Activated CD8-positive, alpha-beta memory T cell treated with anti-CD3 and anti-CD28 coated beads for 48 hours (primary cell): ENCODE measurements around the gene PNPLA2.

Experiments
- DNase-seq, 3 experiments: peaks; one replicate each; pipeline ENCODE4 v3.0.0-alpha.2; 2020; ENCODE audit warnings: low read depth in 2 of 3, low spot score in 2 of 3

Gene PNPLA2

DNA sequence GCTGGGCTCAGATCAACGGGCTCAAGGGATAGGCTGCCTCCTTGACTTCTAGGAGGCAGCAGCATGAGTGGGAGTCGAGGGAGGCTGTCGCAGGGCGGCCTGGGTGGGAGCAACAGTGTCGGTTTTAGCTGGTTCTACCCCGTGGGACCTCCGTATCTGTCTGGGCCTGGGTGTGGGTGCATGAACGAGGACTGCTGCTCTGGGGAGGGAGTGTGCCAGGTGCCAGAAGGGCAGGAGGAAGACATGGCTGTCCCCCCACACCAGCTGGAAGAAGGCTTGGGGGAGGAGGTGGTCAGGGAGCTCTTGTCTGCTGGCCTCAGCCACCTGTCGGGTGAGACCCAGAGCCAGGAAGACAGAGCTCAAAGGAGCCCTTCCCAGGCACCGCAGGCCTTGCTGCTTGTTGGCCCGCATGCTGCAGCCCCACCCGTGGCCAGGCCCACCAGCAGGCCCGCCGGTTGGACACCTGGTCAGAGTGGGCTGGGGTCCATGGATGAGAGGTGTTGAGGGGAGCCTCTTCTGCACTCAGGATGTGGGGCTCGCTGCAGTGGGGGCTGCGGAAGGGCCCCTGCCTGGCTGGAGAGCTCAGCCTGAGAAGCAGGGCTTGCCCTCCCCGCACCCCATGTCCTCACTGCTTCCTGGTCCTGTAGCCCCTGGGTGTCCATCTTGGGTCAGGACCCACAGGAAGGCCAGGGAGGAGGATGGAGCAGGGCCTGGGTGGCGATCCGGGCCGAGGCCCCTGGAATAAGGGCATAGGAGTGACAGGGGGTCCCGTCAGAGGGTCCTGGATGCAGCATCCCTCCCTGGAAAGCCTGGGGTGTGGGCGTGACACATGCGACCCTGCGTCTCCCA is 32.3 kb upstream of the PNPLA2 start:
- DNase-seq: no peak

DNA sequence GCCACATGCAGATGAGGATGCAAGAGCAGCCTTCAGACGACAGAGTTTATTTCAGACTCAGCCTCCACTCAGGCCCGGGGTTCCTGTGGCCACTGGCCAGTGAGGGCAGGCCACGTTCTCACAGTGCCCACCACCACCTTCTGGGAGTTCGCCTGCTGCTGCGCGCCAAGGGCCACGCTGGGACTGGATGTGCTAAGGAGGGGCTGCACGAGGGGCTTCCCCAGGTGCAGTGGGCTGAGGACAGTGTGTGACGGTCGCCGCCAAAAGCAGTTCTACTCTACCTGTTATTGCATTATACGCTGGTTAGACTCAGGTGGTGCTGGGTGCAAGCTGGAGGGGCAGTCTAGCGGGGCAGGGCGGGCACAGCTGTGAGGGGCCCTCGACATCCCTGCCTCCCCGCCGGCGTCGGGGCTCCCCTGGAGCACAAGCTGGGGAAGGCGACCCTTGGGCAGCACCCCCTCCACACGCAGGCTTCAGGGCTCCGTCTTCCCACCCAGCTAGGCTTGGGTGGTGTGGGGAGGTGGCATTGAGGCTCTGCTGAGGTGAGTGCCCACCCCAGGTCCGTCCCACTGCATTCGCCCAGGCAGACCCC is 31.5 kb upstream of the PNPLA2 start:
- no peak for DNase-seq

DNA sequence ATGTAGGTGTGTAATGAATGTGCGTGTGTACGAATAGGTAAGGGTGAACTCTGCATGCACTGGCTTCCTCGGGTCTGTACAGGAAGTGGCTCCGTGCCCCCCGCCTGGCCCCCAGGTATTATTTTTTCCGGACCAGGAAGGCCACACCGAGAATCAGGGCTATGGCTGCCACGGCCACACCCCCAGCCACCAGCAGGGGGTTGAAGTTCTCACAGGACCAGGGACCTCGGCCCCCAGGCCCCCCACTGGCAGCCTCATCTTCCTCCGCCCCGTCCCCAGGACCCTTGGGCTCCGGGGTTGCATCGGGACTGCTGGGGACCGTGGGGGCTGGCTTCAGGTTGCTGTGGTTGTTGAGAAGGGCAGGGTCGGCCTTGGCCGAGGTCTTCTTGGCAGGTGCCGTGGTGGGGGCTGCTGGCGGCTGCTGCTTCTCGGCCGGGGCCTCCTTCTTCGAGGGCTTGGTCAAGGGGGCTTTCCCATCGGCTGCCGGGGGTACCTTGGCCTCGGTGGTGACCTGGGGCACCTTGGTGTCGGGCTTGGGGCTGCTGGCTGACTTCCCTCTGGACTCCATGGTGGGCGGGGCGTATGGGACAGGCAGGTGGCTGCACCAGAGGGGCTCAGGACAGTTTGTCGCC is 30.6 kb upstream of the PNPLA2 start:
- no peak for DNase-seq

DNA sequence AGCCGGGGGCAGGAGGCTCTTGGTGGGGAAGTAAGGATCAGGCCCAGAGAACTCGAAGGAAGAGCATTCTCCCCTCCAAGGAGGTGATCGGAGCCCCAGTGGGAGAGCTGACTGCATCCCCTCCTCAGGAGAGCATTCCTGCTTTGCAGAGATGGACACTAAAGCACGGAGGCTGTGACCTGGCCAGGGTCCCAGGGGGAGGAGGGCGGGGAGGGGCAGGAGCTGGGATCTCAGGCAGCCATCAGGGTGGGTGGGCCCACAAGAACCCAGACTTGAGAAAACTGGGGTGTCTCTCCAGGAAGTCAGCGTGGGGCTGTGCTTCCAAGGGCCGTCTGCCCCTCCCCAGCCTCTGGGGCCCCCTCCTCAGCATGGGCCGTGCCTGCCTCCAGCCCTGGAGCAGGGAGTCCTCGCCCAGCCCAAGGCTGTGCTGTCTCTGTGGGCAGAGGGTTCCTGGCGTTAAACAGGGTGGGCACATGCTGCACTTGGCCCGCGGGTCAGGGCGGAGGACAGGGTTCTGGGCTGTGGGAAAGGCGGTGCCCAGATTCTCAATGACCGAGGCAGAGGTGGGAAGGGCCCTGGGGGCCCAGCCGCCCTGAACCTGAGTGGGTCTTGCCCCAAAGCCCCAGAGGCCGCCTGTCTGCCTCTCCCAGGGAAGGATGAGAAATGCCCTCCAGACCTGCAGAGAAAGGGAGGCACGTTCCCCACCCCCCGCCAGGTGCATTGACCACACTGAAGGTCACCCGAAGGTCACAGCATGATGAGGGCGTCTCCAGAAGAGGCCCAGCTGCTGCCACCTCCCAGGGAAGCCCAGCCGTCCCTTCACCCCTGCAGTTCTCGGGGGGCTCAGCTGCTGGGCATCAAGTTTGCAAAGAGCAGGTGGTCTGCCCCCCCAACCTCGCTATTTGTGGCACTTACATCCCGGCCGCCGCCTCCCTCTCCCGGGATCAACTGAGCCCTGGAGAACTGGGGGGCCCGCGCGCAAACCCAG is 29.5 kb upstream of the PNPLA2 start:
- DNase-seq: no peak

DNA sequence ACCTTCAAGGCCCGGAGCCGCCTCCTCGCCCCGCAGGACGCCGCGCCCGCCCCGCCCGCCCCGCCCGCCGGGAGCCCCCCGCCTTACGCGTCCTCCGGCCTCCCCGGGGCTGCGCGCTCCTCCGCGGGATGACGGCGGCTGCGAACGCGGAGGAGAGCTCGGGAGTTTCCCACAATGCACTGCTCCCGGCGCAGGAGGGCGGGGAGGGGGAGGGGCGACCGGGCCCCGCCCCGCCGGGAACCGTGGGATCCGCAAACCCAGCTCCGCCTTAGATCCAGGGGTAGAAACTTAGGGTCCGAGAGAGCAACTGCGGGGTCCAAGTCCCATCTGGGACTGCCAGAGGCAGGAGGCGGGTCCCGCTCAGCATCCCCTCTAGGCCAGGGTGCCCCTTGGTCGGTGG is 28.8 kb upstream of the PNPLA2 start, which contains the start of gene CEND1:
CEND1 (minus strand) TSS at position 148 of the 400 bp plus-strand sequence. CDS start 1,514 bp downstream, outside the sequence.
- DNase-seq: no peak

DNA sequence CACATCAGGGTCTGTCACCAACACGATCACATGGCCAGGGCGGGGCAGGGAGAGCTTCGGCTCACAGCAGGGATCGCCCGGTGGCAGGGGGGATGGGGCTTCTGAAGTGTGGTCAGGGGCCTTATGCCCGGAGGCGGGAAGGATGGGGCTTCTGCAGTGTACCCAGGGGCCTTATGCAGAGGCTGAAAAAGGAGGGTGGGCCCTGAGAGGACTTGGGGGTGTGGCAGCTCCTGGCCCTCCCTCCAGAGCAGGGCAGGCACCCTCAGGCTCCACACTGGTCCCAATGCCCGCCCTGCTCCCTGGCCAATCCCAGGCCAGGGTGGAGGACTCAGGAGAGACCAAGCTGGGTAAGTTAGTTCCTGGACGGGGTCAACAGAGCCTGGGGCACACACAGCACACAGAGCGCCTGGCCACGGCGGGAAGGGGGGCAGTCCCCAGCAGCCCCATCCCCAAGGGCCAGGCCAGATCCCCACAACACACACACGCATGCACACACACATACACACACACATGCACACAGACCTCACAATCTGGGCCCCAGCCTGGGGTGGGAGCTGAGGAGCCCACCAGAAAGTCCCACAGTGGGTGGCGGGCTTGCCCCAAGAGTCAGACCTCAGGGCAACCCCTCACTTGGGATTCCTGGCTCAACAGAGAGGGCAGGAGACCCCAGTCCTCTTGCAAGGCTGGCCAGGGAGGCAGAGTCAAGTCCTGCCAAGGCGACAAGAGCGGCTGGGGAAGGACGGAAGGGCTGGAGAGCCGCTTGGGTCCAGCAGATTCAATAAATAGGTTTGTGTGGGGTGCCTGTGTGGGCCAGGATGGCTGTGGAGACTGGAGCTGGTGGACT is 27.8 kb upstream of the PNPLA2 start:
- no peak for DNase-seq

DNA sequence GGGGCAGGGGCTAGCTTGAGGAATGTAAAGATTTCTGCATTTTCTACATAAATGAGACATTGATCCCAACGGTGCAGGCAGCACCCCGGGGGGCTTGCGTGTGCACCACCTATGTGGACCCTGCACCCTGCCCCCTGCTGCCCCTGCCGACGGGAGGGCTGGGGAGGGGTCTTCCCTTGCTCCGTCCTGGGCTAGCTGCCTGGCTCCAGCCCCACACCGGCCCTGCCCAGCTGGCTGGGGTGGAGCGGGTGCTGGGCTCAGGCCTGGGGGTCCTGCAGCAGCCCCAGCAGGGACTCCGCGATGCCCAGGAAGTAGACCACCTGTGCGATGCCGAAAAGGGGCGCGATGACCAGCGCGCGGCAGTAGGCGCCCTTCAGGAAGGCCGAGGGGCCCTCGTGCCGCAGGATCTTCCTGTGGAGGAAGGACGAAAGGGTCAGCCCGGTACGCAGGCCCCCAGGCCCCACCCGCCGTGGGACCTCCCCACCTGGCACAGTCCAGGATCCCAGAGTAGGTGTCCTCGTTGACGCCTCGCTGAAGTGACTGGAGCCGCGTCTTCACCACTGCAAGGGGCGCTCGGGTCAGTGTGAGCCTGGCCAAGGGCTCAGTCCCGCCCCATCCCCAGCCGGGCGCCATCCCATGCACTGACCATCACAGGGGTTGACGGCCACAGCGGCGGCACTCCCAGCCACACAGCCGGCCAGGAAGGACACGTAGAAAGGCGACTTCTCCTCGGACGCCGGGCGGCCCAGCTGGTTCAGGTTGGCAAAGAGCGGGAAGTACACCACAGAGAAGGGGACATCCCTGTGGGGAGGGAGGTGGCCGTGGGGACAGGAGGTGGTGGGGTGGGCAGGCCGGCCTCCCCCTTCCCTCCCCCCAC is 26.8 kb upstream of the PNPLA2 start:
- DNase-seq: no peak

DNA sequence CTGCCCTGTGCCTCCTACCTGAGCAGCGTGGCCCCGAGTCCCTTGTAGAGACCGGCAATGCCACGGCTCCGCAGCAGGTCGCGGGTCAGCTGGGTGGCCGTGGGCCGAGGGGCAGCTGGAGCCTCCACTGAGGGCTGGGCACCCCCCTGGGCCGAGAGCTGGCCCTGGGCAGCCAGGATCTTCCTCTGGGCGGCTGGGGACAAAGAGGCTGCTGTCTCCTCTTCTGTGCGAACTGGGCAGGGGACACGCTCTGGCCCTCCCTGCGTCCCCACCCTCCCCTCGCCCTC is 26.2 kb upstream of the PNPLA2 start:
- no peak for DNase-seq

DNA sequence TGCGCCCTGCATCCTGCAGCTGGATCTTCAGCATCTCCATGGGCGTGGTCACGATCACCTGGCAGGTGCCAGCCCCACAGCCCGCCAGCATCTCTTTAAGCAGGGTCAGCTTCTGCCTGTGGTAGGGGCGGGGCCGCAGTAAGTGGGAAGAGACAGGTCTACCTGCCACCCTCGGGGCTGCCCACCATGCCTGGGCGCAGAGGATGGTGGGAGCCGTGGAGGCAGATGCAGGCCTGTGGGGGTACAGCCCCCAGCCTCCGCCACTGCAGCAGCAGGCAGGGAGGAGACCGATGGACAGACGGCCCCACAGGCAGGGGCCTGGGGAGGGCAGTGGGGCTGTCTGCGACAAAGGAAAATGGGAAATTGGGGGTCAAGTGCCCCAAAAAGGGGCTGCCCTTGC is 25.8 kb upstream of the PNPLA2 start:
- no peak for DNase-seq

DNA sequence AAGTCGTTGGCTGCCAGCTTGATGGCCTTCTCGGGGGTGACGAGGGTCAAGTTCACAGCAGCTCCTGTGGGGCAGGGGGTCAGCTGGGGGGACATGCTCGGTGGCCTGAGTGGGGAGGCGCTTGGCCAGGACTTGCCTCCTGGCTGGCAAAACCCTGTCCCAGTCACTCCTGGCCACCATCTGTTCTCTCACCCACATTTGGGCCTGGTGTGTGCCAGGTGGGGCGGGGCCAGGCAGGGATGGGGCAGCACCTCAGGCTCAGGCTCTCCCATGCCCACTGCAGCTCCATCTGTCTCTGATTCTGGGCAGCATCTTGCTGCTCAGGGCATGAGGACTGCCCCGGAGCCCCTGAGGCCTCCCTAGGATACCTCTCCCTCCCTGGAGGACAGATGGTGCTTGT is 25.2 kb upstream of the PNPLA2 start:
- DNase-seq: no peak

DNA sequence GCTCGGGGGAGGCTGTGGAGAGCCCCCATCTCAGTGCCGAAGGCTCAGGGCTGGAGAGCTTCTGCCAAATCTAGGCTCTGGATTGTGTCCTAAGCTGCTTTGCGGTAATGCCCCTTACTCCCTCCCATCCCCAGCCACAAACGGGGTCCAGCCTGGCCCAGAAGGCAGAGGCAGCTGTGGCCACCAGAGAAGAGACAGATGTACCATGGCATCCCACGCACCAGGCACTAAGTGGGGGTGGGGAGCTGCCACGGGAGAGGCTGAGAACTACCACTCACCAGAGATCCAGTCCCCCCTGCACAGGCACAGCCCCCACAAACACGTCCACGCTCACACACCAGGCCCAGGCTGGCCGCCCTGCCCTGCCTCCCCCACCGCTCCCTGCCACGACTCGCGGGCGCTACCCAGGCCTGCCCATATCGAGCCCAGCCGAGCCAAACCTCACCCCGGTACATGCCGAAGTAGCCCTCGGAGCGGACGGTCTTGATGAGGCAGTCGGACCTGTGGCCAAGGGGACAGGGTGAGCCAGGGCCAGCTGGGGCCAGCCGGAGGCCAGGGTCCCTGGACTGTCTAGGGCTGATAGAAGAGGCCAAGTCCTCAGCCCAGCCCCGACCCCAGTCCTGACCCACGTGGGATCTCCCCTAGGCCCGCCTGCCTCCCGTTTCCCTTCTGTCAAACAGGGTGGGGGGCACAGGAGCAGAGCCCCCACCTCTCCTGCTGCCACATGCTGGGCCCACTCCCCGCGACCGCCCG is 24.5 kb upstream of the PNPLA2 start:
- no peak for DNase-seq

DNA sequence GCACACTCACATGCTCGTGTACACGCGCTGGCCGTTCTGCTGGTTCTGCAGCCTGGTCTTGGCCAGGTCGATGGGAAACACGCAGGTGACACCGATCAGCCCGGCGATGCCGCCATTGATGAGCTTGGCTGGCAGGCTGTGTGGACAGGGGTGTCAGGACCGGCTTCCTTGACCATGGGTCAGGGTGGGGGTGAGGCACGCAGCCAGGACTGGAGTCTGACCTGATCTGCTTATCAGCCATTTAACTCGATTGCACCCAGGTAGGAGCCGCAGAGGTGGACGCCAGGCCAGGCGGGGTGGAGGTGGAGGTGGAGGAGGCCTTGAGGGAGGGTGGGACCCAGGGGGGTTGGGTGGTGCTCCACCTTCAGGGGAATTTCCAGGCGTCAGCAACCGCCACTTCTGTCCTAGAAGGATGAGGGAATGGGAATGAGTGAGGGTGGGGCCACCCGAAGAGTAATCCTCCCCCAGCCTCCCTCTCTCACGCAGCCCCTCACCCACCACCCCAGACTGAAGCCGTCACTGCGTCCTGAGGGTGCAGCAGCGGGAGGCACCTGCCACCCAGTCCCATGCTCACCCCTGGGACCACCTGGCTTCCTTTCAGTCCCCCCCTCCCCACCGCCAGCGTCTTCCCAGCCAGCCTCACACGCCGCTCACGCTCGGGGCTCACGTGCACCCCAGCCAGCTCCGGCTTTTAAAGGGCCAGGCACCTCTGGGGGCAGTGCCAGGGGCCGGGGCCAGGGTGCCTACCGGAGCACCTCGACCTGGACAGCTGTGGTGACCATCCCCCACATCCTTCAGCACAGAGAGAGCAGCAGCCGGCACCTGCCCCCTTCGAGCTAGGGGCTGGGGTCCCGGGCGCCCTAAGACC is 23.7 kb upstream of the PNPLA2 start:
- DNase-seq: no peak

DNA sequence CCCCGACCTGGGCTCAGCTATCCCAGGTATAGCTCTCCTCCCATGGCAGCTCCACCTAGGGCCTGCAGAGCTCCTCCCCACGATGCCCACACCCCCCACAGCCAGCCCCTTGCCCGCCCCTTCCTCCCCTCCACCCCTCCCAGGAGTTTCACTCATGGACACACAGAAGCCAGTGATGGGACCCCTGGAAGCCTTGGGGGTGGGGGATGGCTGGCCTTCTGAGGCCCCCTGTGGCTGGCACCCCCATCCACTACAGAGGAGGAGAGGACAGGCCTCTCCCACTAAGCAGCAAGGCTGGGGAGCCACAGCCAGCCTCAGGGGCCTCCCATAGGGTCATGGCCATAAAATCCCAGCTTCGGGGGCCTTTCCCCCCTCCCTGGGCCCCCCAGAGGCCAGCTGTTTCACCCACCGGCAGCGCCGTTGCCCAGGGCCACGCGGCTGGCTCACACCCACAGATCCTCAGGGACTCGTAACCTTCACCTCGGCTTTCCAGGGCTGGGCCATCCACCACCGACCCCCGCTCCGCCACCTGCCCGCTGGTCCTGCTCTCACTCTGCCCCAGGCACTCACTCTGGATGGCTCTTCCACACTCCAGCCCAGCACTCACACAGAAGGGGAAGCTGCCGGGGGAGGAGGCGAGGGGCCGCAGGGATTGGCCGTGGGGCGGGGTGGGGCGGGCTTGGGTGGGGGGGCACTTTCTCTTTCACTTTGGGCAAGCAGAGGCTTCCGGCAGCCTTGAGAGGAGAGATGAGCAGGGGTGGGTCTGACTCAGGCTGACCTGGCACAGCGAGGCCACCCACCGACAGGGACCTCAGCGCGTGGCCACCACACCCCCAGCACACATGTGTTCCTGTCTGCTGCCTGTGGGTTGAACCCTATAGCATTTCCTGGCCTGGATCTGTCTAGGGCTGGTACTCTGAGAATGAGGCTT is 22.8 kb upstream of the PNPLA2 start:
- peak in 2 of 3 experiments; percentile 61 to 73 for DNase-seq

DNA sequence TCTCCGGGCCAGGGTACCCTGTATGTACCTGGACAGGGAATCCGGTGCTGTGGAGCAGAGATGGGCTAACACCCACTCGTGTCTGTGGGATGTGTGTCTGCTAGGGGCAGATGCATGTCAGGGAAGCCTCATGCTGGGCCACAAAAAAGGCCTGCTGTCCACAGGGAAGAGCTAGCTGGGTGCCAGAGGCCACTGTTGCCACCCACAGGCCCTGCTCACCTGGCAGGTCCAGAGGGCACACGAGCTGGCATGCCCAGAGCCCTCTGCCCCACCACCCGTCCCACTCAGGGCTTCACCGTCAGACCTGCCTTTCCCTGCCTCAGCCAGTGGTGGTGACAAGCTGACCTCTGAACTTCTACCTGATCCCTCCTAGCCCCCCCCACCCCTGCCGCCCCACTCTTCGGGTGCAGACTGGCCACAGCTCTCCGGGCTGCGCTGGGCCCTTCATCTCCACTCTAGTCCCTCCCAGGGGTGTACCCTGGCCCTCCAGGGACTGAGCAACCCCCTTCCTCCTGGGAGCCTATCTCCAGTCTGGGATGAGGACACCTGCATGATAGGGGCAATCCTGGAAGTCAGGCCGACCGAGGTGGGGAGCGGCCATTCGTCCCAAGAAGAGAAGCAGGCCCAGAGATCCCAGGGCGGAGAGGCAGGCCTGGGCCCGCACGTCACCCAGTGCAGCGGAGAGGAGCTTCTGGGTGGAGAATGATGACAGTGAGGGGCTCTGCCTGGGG is 22.0 kb upstream of the PNPLA2 start:
- no peak for DNase-seq

DNA sequence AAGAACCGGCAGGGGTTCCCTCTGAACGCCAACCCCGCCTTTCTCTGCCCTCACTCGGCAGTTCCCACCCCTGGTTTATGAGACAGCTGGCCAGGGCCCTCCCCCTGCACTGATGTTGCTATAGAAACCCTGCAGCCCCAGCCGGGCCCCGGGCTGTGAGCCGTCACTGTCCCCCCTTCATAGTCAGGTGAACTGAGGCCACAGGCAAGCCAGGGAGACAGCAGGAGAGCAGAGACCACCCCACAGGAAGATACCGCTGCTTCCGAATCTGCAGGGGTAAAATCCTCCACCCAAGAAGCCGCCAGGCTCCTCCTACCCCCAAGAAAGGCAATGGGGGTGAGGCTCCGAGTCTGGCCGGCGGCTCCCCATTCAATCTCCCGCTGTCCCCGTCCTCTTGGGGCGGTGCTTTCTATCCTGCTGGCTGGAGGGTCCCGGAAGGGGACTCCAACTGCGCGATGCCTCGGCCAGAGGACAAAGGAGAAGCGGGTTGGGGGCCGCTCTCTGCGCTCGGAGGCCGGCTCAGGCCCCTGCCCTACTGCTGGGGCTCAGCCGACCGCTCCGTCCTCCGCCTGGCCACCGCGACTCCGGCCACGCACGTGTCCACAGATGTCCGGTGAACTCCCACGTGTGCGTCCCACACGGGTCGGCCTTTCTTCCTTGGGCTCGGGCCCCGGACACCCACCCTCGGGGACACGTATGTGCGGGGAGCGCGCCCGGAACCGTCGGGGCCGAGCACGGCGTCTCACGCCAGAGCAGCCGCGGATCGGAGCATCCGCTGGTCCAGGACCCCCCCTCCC is 21.2 kb upstream of the PNPLA2 start:
- peak in 2 of 3 experiments; percentile 68 for DNase-seq
